Esophagus muscularis mucosa (tissue), 4 donors: ENCODE results near the gene HCFC1. TPM values are rescaled to one million over a fixed set of nuclear protein-coding genes. Genes with fewer than 3 reads are reported as not detected.
A peak's percentile ranks its signal among the peaks of the same experiment; 100 is the strongest.

Experiments
- DNase-seq: peaks from one replicate; pipeline ENCODE4 v3.0.0-alpha.2; 2017; ENCODE audit errors: extremely low spot score
- H3K27ac ChIP-seq, 4 donors: fragments of 200-600 bp; sonication (generic); replicated peaks in 1 of 4; 1 replicate in 3 of 4; 2 replicates in 1 of 4; pipeline ENCODE4 v1.5.1; 2016 to 2019; ENCODE audit warnings: mild to moderate bottlenecking in 1 of 4
- H3K27me3 ChIP-seq, 4 donors: fragments of 200-600 bp; sonication (generic); one replicate each; pipeline versions ENCODE4 v1.5.1 to v1.6.0; 2016 to 2019
- H3K36me3 ChIP-seq, 4 donors: fragments of 200-600 bp; sonication (generic); one replicate each; pipeline ENCODE4 v1.5.1; 2016 to 2019
- H3K4me1 ChIP-seq, 4 donors: fragments of 200-600 bp; sonication (generic); one replicate each; pipeline ENCODE4 v1.5.1; 2016 to 2019
- H3K4me3 ChIP-seq, 4 donors: fragments of 200-600 bp; sonication (generic); 1 replicate in 2 of 4; 2 replicates in 2 of 4; pipeline ENCODE4 v1.5.1; 2016 to 2019; ENCODE audit warnings: mild to moderate bottlenecking in 4 of 4, moderate library complexity in 1 of 4
- H3K9me3 ChIP-seq, 4 donors: fragments of 200-600 bp; sonication (generic); 1 replicate in 3 of 4; 2 replicates in 1 of 4; pipeline ENCODE4 v1.5.1; 2016 to 2019
- CTCF ChIP-seq, 3 experiments: fragments of 200-600 bp in 2 of 3; fragments of 450-650 bp in 1 of 3; sonication (generic) in 2 of 3; IDR thresholded peaks; one replicate each; pipeline ENCODE4 v1.5.1; 2017 to 2019; ENCODE audit warnings: antibody characterized with exemption in 3 of 3, mild to moderate bottlenecking in 2 of 3, moderate library complexity in 1 of 3
- EP300 ChIP-seq: sonication (generic); formaldehyde crosslinking; IDR thresholded peaks from one replicate; pipeline ENCODE4 v1.6.1; 2017; ENCODE audit warnings: antibody characterized with exemption
- POLR2A ChIP-seq: fragments of 450-650 bp; IDR thresholded peaks from one replicate; pipeline ENCODE4 v1.6.1; 2017; ENCODE audit warnings: antibody characterized with exemption, moderate library complexity, mild to moderate bottlenecking, low read depth
- POLR2AphosphoS5 ChIP-seq, 2 donors: sonication (generic); formaldehyde crosslinking; IDR thresholded peaks; one replicate each; pipeline ENCODE4 v1.6.1; 2017; ENCODE audit warnings: antibody characterized with exemption in 2 of 2
- WGBS: methylation state at CpG from one replicate; pipeline ENCODE4 v1.1.5; 2018; 5-methylcytosine and 5-hydroxymethylcytosine counted together
- intact Hi-C: fragments of 100-400 bp; cut with DNase I; formaldehyde crosslinking; loops from one replicate; pipeline ENCODE4 v1.15.1; 2023
- total RNA-seq, 4 donors: library from RNA; depleted of rRNA; stranded (reverse); fragments of >200 nt; gene quantifications; one replicate each; pipeline versions ENCODE4 v1.1.0 to v1.2.1, GENCODE V29; 2016

HCFC1 gene
- total RNA-seq, 4 donors from 2014 or later: 50.7 to 102 (median 60.8) TPM

GRCh38 chrX:153937056-153937455, 34.6 kb downstream of the HCFC1 start:
- Histone ChIP-seq H3K27ac (no peak overlapping the region), H3K4me1 (peaks cover 13 to 34% (median 20%) of the 10 kb centered on the region in 4 donors), H3K36me3 (peaks cover 0 to 15% (median 10%) of the 10 kb centered on the region in 4 donors), H3K27me3 (no peaks in the 10 kb centered on the region), H3K9me3 (no peaks in the 10 kb centered on the region), H3K4me3 (no peak overlapping the region)
- 78% methylated on average over 3 of the region's 3 CpGs for WGBS
- no peak for TF ChIP-seq EP300
- TF ChIP-seq CTCF (IDR thresholded peaks at IDR 0.05): no peak
- TF ChIP-seq POLR2A: no peak
- no peak for TF ChIP-seq POLR2AphosphoS5 (IDR thresholded peaks at IDR 0.05)
- DNase-seq: no peak
- intact Hi-C loops: no loop called here

- Histone ChIP-seq H3K27ac (peak overlapping the region; percentile 55 to 82 (median 63)), H3K4me1 (peaks cover 13 to 30% (median 20%) of the 10 kb centered on the region in 4 donors), H3K36me3 (peaks cover 0 to 32% (median 27%) of the 10 kb centered on the region in 4 donors), H3K9me3 (no peaks in the 10 kb centered on the region), H3K27me3 (no peaks in the 10 kb centered on the region), H3K4me3 (peak overlapping the region; percentile 68 to 92 (median 72))
- TF ChIP-seq POLR2A (no peak), POLR2AphosphoS5 (IDR thresholded peaks at IDR 0.05) (no peak), EP300 (no peak), CTCF (IDR thresholded peaks at IDR 0.05) (no peak)
- WGBS: 34% methylated on average over 24 of the region's 32 CpGs
- DNase-seq: no peak
- intact Hi-C loops: no loop called here
Observed at GRCh38 chrX:153935326-153935851, 36.2 kb downstream of the HCFC1 start.

- H3K4me1 ChIP-seq: peaks cover 13 to 30% (median 20%) of the 10 kb centered on the region in 4 donors
- peak within 1 kb of the TSS; percentile 68 to 92 (median 72) for H3K4me3 ChIP-seq
- peak within 1 kb of the TSS; percentile 66 to 82 (median 72) for H3K27ac ChIP-seq
- H3K27me3 ChIP-seq: no peaks in the 10 kb centered on the region
- TF ChIP-seq EP300 (no peak), POLR2AphosphoS5 (IDR thresholded peaks at IDR 0.05) (peak in 1 of 2 donors; percentile 50)
- no peak for DNase-seq
- H3K9me3 ChIP-seq: no peaks in the 10 kb centered on the region
- intact Hi-C loops: no loop called here
- peaks cover 0 to 37% (median 31%) of the 10 kb centered on the region in 4 donors for H3K36me3 ChIP-seq
- WGBS: 15% methylated on average over 4 of the region's 87 CpGs
Observed at GRCh38 chrX:153934762-153935325, 36.8 kb downstream of the HCFC1 start, which contains the start of gene NAA10. Gene NAA10, minus strand, starts transcription at chrX:153935037. Its CDS starts 133 bp downstream, at chrX:153934904.

- WGBS: 53% methylated on average over 7 of the region's 33 CpGs
Observed at GRCh38 chrX:153934148-153934761, 37.4 kb downstream of the HCFC1 start.

GRCh38 chrX:153933748-153934147, 37.9 kb downstream of the HCFC1 start:
- DNase-seq: no peak
- 37% methylated on average over 7 of the region's 7 CpGs for WGBS
- Histone ChIP-seq H3K4me1 (peaks cover 20 to 40% (median 26%) of the 10 kb centered on the region in 4 donors), H3K36me3 (peaks cover 0 to 45% (median 33%) of the 10 kb centered on the region in 4 donors), H3K27ac (peak overlapping the region in 2 of 4 donors; percentile 66 to 82), H3K9me3 (no peaks in the 10 kb centered on the region), H3K4me3 (peak overlapping the region; percentile 68 to 92 (median 72)), H3K27me3 (no peaks in the 10 kb centered on the region)
- intact Hi-C loops: no loop called here
- TF ChIP-seq POLR2AphosphoS5 (IDR thresholded peaks at IDR 0.05) (no peak), POLR2A (no peak), CTCF (IDR thresholded peaks at IDR 0.05) (no peak), EP300 (no peak)

More at GRCh38 chrX:153934148-153934761, 37.4 kb downstream of the HCFC1 start:
- DNase-seq: no peak
- H3K4me1 ChIP-seq: peaks cover 15 to 35% (median 21%) of the 10 kb centered on the region in 4 donors
- H3K27ac ChIP-seq: peak overlapping the region; percentile 66 to 82 (median 72)
- H3K4me3 ChIP-seq: peak overlapping the region; percentile 68 to 92 (median 72)
- no peaks in the 10 kb centered on the region for H3K9me3 ChIP-seq
- peaks cover 0 to 43% (median 33%) of the 10 kb centered on the region in 4 donors for H3K36me3 ChIP-seq
- TF ChIP-seq EP300: no peak
- intact Hi-C loops: no loop called here
- no peaks in the 10 kb centered on the region for H3K27me3 ChIP-seq
